GM12878 (cell line): Measurements from ENCODE around the gene CSMD2. TPM values are rescaled to one million over a fixed set of nuclear protein-coding genes. Genes with fewer than 3 reads are reported as not detected.

Experiments used
- ATAC-seq: fragments of 200-7000 bp; cut with Tn5 transposase; 3 replicates; pipeline ENCODE4 v1.9.1; 2020; ENCODE audit warnings: mild to moderate bottlenecking, moderate library complexity
- BruUV-seq: library from RNA; stranded (reverse); fragments of 400-500 nt; replicated peaks from 2 replicates; lab custom pipeline; 2021; lab: Mats Ljungman, UMichigan
- CTCF ChIA-PET: fragments of 300-600 bp; sonication (Branson Sonifier 250); formaldehyde crosslinking; extraction: SDS; loops from one replicate; lab custom pipeline; 2021; ENCODE audit warnings: inconsistent platforms; lab: Yijun Ruan, JAX
- POLR2A ChIA-PET: fragments of 350-600 bp; formaldehyde crosslinking; extraction: SDS; loops from one replicate; lab custom pipeline; 2021; ENCODE audit warnings: inconsistent platforms; lab: Charles Lee
- RAD21 ChIA-PET: fragments of 300-600 bp; sonication (Branson Sonifier 250); formaldehyde crosslinking; loops from one replicate; lab custom pipeline; 2023; ENCODE audit warnings: antibody characterized with exemption; ENCODE audit not compliant: unreplicated experiment; lab: Charles Lee
- SMC1A ChIA-PET: fragments of 300-600 bp; sonication (Branson Sonifier 250); formaldehyde crosslinking; loops from one replicate; lab custom pipeline; 2023; ENCODE audit not compliant: unreplicated experiment, uncharacterized antibody; lab: Charles Lee
- DNase-seq: peaks from one replicate; pipeline ENCODE4 v3.0.0-alpha.2; 2011; ENCODE audit warnings: low read depth, low spot score
- FAIRE-seq: peaks from 3 replicates; lab custom pipeline; 2011; peaks lifted over from hg19 to GRCh38; lab: Jason Lieb, UNC
- H2AFZ ChIP-seq: 2 replicates; pipeline ENCODE4 v1.6.0; 2011; ENCODE audit warnings: low read depth, low read length, control low read depth; ENCODE audit not compliant: control insufficient read depth
- H3K27ac ChIP-seq: 2 replicates; pipeline ENCODE4 v1.5.1; 2011; ENCODE audit warnings: control low read depth; ENCODE audit not compliant: control insufficient read depth, insufficient read depth
- H3K27me3 ChIP-seq, 2 experiments: replicated peaks in 1 of 2; 2 replicates each; pipeline versions ENCODE4 v1.6.0 to v1.6.1; 2011; ENCODE audit warnings: low read length in 1 of 2; ENCODE audit not compliant: control insufficient read depth in 2 of 2, insufficient read depth in 2 of 2
- H3K36me3 ChIP-seq, 2 experiments: 2 replicates each; pipeline ENCODE4 v1.5.1; 2011; ENCODE audit warnings: low read length in 1 of 2; ENCODE audit not compliant: control insufficient read depth in 2 of 2, insufficient read depth in 2 of 2
- H3K4me1 ChIP-seq: 2 replicates; pipeline ENCODE4 v1.6.1; 2011; ENCODE audit warnings: mild to moderate bottlenecking, low read length, moderate library complexity, mixed read lengths; ENCODE audit not compliant: control insufficient read depth, insufficient read depth
- H3K4me2 ChIP-seq: 2 replicates; pipeline ENCODE4 v1.6.0; 2011; ENCODE audit warnings: control low read depth; ENCODE audit not compliant: control insufficient read depth, insufficient read depth
- H3K4me3 ChIP-seq: fragments of 200-600 bp; sonication (generic); 2 replicates; pipeline ENCODE4 v1.5.1; 2016
- H3K79me2 ChIP-seq: 2 replicates; pipeline ENCODE4 v1.6.0; 2011; ENCODE audit warnings: low read length; ENCODE audit not compliant: control insufficient read depth, insufficient read depth
- H3K9ac ChIP-seq: 2 replicates; pipeline ENCODE4 v1.8.0; 2011; ENCODE audit warnings: low read length, control low read depth, mixed read lengths; ENCODE audit not compliant: control insufficient read depth, insufficient read depth
- H3K9me3 ChIP-seq: replicated peaks from 3 replicates; pipeline ENCODE4 v1.5.1; 2011; ENCODE audit warnings: mild to moderate bottlenecking, low read length; ENCODE audit not compliant: control insufficient read depth, insufficient read depth
- H4K20me1 ChIP-seq: 2 replicates; pipeline ENCODE4 v1.6.0; 2011; ENCODE audit not compliant: control insufficient read depth, insufficient read depth
- HDAC2 ChIP-seq: fragments of 200-600 bp; sonication (generic); IDR thresholded peaks from 2 replicates; pipeline ENCODE4 v1.6.1; 2017
- MTA2 ChIP-seq: fragments of 450-650 bp; IDR thresholded peaks from 2 replicates; pipeline ENCODE4 v1.6.1; 2016; ENCODE audit warnings: low read depth, mild to moderate bottlenecking, moderate library complexity
- MYB ChIP-seq: fragments of 150-350 bp; IDR thresholded peaks from 2 replicates; pipeline ENCODE4 v1.6.1; 2014; ENCODE audit warnings: mild to moderate bottlenecking, low read depth, low read length, borderline replicate concordance
- PAX8 ChIP-seq: fragments of 450-650 bp; IDR thresholded peaks from 2 replicates; pipeline ENCODE4 v1.6.1; 2017; ENCODE audit warnings: mild to moderate bottlenecking, moderate library complexity
- REST ChIP-seq: IDR thresholded peaks from 2 replicates; pipeline ENCODE4 v1.6.1; 2012; ENCODE audit warnings: mild to moderate bottlenecking, low read depth, low read length
- RFX5 ChIP-seq: IDR thresholded peaks from 2 replicates; pipeline ENCODE4 v1.6.1; 2011; ENCODE audit warnings: low read depth, low read length, improper control_type of control experiment
- SIN3A ChIP-seq: IDR thresholded peaks from 2 replicates; pipeline ENCODE4 v1.6.1; 2012; ENCODE audit warnings: low read depth, low read length, improper control_type of control experiment
- SMARCA5 ChIP-seq: fragments of 450-650 bp; IDR thresholded peaks from 2 replicates; pipeline ENCODE4 v1.6.1; 2017; ENCODE audit warnings: mild to moderate bottlenecking
- SREBF1 ChIP-seq: IDR thresholded peaks from 2 replicates; pipeline ENCODE4 v1.6.1; 2012; ENCODE audit warnings: mild to moderate bottlenecking, low read length
- SREBF2 ChIP-seq: IDR thresholded peaks from 2 replicates; pipeline ENCODE4 v1.6.1; 2012; ENCODE audit warnings: mild to moderate bottlenecking, low read length
- YY1 ChIP-seq: IDR thresholded peaks from 2 replicates; pipeline ENCODE4 v1.6.1; 2011; ENCODE audit warnings: low read depth, mild to moderate bottlenecking, low read length
- ZNF217 ChIP-seq: fragments of 450-650 bp; IDR thresholded peaks from 2 replicates; pipeline ENCODE4 v1.6.1; 2017; ENCODE audit warnings: antibody characterized with exemption, mild to moderate bottlenecking
- ZZZ3 ChIP-seq: IDR thresholded peaks from 2 replicates; pipeline ENCODE4 v1.6.1; 2011; ENCODE audit warnings: low read depth; ENCODE audit not compliant: control insufficient read depth, insufficient read length
- WGBS: methylation state at CpG from one replicate; pipeline ENCODE4 v1.1.6; 2016; ENCODE audit warnings: low lambda C conversion rate; ENCODE audit not compliant: insufficient replicate concordance, insufficient coverage; ENCODE audit errors: missing lambda C conversion rate; 5-methylcytosine and 5-hydroxymethylcytosine counted together
- in situ Hi-C: fragments of 300-500 bp; cut with MboI; formaldehyde crosslinking; loops from 9 replicates; pipeline ENCODE4 v1.14.3; 2018; ENCODE audit warnings: mixed read lengths
- intact Hi-C: fragments of 100-400 bp; cut with micrococcal nuclease; formaldehyde crosslinking; loops from one replicate; pipeline ENCODE4 v1.14.2; 2022; ENCODE audit not compliant: unreplicated experiment
- polyA plus RNA-seq, 11 experiments: library from polyadenylated mRNA; depleted of rRNA in 4 of 11; unstranded in 6 of 11; stranded (reverse) in 5 of 11; fragments of >200 nt; fragmentation: Nextera tagmentation in 4 of 11; fragmentation: Illumina TruSeq in 1 of 11; extraction: Ambion mirVana in 4 of 11; extraction: Trizol in 1 of 11; gene quantifications; 1 replicate in 1 of 11; 2 replicates in 10 of 11; pipeline versions ENCODE4 v1.2.1 to v1.2.3, GENCODE V29; 2011 to 2016; ENCODE audit warnings: inconsistent platforms in 2 of 11, missing spikeins in 2 of 11, low read depth in 1 of 11
- total RNA-seq, 4 experiments: library from RNA; depleted of rRNA in 3 of 4; stranded (reverse); fragments of >200 nt in 3 of 4; fragmentation: Illumina TruSeq in 1 of 4; extraction: Trizol in 1 of 4; gene quantifications; 2 replicates each; pipeline versions ENCODE4 v1.2.1 to v1.2.3, GENCODE V29; 2013 to 2021
- TF ChIP-seq, protein P1 (sequence below): IDR thresholded peaks from 2 replicates; pipeline ENCODE4 v1.6.1; 2011; ENCODE audit warnings: mild to moderate bottlenecking, low read depth, low read length, moderate library complexity; ENCODE audit not compliant: insufficient replicate concordance

The CSMD2 gene
- total and polyA plus RNA-seq, 10 of the 15 experiments (the other 5 are each of a cell fraction or from before 2014, with no cell fraction given): under 0.01 TPM; not detected in 9

DNA sequence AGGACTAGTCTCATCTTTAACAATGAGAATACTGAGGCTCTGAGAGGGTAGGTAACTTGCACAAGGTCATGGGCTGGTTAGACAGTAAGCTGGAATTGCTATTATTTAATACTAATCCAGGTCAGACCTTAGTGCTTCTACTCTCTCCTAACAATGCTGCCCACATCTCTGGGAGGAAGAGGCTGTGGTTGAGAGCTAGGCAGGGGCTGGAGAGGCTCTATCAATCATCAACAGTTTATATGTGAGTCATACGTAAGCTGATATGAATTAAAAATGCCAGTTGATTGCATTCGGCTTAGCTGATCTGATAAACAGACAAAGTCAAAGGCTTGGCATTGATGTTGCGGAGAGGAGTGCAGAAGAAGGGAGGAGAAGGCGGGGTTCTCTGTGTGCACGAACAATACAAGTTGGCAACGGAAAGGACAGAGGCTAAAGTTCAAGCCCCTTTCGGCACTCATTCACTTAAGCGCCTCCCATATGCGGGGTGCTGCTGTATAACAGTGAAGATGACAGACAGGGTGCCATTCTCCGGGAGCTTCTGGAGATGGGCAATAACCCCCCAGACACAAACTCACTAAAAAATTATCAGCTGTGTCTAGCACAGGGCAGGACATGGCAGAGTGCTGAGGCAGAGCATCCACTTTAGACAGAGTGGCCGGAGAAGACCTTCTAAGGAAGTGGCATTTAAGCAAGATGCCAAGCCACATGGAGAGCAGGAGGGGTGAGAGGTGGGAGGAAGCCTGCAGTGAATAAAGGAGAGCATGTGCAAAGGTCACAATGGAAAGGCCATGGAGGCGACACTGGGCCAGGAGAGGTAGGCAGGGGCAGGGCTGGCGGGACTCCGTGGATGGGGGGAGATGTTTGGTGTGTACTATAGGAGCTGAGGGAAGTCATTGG, 497.4 kb downstream of the CSMD2 start:
- Histone ChIP-seq H4K20me1 (no peaks in the 10 kb centered on the region), H3K27me3 (no peaks in the 10 kb centered on the region; a peak in 1 of 4 replicates), H2AFZ (no peak overlapping the region), H3K4me1 (no peaks in the 10 kb centered on the region), H3K4me2 (no peak overlapping the region), H3K4me3 (no peak overlapping the region), H3K36me3 (no peaks in the 10 kb centered on the region), H3K79me2 (no peaks in the 10 kb centered on the region), H3K27ac (no peak overlapping the region), H3K9ac (no peak overlapping the region), H3K9me3 (no peaks in the 10 kb centered on the region; the same call in 2 of the 3 replicates)
- intact Hi-C loops: no loop called here
- SMC1A ChIA-PET: no interaction called here
- RAD21 ChIA-PET: no interaction called here
- CTCF ChIA-PET: interaction anchor here (0.9 kb wide), 1 partner anchor 34 kb away, joined by 4 read pairs; no protein-coding TSS in a partner anchor
- POLR2A ChIA-PET: no interaction called here
- ATAC-seq (no peak), FAIRE-seq (no peak), DNase-seq (no peak)
- TF ChIP-seq SMARCA5 (no peak), RFX5 (no peak), MTA2 (no peak), SREBF1 (no peak), PAX8 (no peak), ZZZ3 (no peak), ZNF217 (no peak), SIN3A (no peak), YY1 (no peak), SREBF2 (no peak), REST (no peak), MYB (no peak), HDAC2 (no peak)
- TF ChIP-seq, protein P1, sequence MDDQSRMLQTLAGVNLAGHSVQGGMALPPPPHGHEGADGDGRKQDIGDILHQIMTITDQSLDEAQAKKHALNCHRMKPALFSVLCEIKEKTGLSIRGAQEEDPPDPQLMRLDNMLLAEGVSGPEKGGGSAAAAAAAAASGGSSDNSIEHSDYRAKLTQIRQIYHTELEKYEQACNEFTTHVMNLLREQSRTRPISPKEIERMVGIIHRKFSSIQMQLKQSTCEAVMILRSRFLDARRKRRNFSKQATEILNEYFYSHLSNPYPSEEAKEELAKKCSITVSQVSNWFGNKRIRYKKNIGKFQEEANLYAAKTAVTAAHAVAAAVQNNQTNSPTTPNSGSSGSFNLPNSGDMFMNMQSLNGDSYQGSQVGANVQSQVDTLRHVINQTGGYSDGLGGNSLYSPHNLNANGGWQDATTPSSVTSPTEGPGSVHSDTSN: no peak
- WGBS: 34% methylated on average over 14 of the region's 14 CpGs
- BruUV-seq: no TSS peak
- in situ Hi-C loops: no loop called here
